ENCODE results near the gene NR1H2.

GRCh38 chr19:50365434-50366306, 10.6 kb upstream of the NR1H2 start, which contains the start of gene NAPSA:
- TF ChIP-seq CTCF (conservative IDR thresholded peaks at IDR 0.05 in 1 of 2, IDR thresholded peaks at IDR 0.05 in 1 of 2; ENCODE audit: extremely low read depth in 1 of 2, insufficient read depth in 1 of 2, low read depth in 1 of 2, low read length in 2 of 2) (no peak), EZH2 (IDR thresholded peaks at IDR 0.05; ENCODE audit: borderline replicate concordance, low read length) (no peak)
